Measurements from ENCODE around the gene RNF144A. TPM values are rescaled to one million over a fixed set of nuclear protein-coding genes. Genes with fewer than 3 reads are reported as not detected.

RNF144A gene
- total and polyA plus RNA-seq, 9 donors: 10.4 to 47.7 (median 23.9) TPM

- Histone ChIP-seq H3K4me3 (no peak overlapping the region), H3K4me1 (ENCODE audit: insufficient read depth) (peaks cover 2% of the 10 kb centered on the region), H3K27ac (no peak overlapping the region), H3K36me3 (no peaks in the 10 kb centered on the region), H3K27me3 (no peaks in the 10 kb centered on the region), H3K9me3 (no peaks in the 10 kb centered on the region)
- TF ChIP-seq EP300 (IDR thresholded peaks at IDR 0.05): no peak
- no peak for TF ChIP-seq POLR2A (IDR thresholded peaks at IDR 0.05)
- TF ChIP-seq CTCF (IDR thresholded peaks at IDR 0.05): no peak
- WGBS, 3 donors: 89 to 97% (median 97%) methylated on average over 3 of the region's 3 CpGs
- no peak for DNase-seq
- intact Hi-C loops (cut with DNase I): no loop called here
Observed at GRCh38 chr2:6885968-6886367, 31.2 kb upstream of the RNF144A start.

- intact Hi-C loops (cut with DNase I): no loop called here
- Histone ChIP-seq H3K4me3 (no peak overlapping the region), H3K27me3 (no peaks in the 10 kb centered on the region), H3K36me3 (no peaks in the 10 kb centered on the region), H3K27ac (no peak overlapping the region), H3K9me3 (no peaks in the 10 kb centered on the region), H3K4me1 (ENCODE audit: insufficient read depth) (peaks cover 2% of the 10 kb centered on the region)
- TF ChIP-seq CTCF (IDR thresholded peaks at IDR 0.05): no peak
- TF ChIP-seq EP300 (IDR thresholded peaks at IDR 0.05): no peak
- no peak for TF ChIP-seq POLR2A (IDR thresholded peaks at IDR 0.05)
- DNase-seq: no peak
- WGBS, 3 donors: 69 to 75% (median 75%) methylated on average over 3 of the region's 3 CpGs
Observed at GRCh38 chr2:6887751-6888192, 29.4 kb upstream of the RNF144A start.

- TF ChIP-seq CTCF (IDR thresholded peaks at IDR 0.05): no peak
- Histone ChIP-seq H3K9me3 (no peaks in the 10 kb centered on the region), H3K4me3 (no peak overlapping the region), H3K36me3 (no peaks in the 10 kb centered on the region), H3K27ac (no peak overlapping the region), H3K4me1 (ENCODE audit: insufficient read depth) (no peaks in the 10 kb centered on the region), H3K27me3 (no peaks in the 10 kb centered on the region)
- intact Hi-C loops (cut with DNase I): no loop called here
- WGBS, 3 donors: 82 to 86% (median 85%) methylated on average over 4 of the region's 4 CpGs
- no peak for DNase-seq
Observed at GRCh38 chr2:6888724-6889123, 28.5 kb upstream of the RNF144A start.

- 72 to 85% (median 77%) methylated on average over 2 of the region's 2 CpGs for WGBS, 3 donors
- H3K27ac ChIP-seq: no peak overlapping the region
- no peak for DNase-seq
- H3K9me3 ChIP-seq: no peaks in the 10 kb centered on the region
- no peak overlapping the region for H3K4me3 ChIP-seq
- TF ChIP-seq EP300 (IDR thresholded peaks at IDR 0.05) (no peak), POLR2A (IDR thresholded peaks at IDR 0.05) (no peak), CTCF (IDR thresholded peaks at IDR 0.05) (no peak)
- intact Hi-C loops (cut with DNase I): loop anchor here in 1 of 4 donors (5.0 kb wide), 1 partner anchor 573 kb away; no protein-coding TSS in a partner anchor
- no peaks in the 10 kb centered on the region for H3K36me3 ChIP-seq
- H3K27me3 ChIP-seq: no peaks in the 10 kb centered on the region
- H3K4me1 ChIP-seq (ENCODE audit: insufficient read depth): no peaks in the 10 kb centered on the region
Observed at GRCh38 chr2:6893876-6894482, 23.2 kb upstream of the RNF144A start.

All from ovary (tissue), 9 donors.